HFF-Myc (cell line): ENCODE measurements around the gene SH3GL3.

Source experiments
- DNase-seq: peaks from one replicate; pipeline ENCODE4 v3.0.0-alpha.2; 2011; ENCODE audit warnings: low read depth; ENCODE audit errors: extremely low read depth
- H3K4me3 ChIP-seq: replicated peaks from 2 replicates; pipeline ENCODE4 v1.5.1; 2011; ENCODE audit warnings: low read depth, mild to moderate bottlenecking, control low read depth, low read length
- TF ChIP-seq, protein P1 (sequence below): IDR thresholded peaks from 2 replicates; pipeline ENCODE4 v1.5.1; 2012; ENCODE audit warnings: mild to moderate bottlenecking, low read depth, low read length, control low read depth; ENCODE audit errors: missing control alignments

The SH3GL3 gene

DNA sequence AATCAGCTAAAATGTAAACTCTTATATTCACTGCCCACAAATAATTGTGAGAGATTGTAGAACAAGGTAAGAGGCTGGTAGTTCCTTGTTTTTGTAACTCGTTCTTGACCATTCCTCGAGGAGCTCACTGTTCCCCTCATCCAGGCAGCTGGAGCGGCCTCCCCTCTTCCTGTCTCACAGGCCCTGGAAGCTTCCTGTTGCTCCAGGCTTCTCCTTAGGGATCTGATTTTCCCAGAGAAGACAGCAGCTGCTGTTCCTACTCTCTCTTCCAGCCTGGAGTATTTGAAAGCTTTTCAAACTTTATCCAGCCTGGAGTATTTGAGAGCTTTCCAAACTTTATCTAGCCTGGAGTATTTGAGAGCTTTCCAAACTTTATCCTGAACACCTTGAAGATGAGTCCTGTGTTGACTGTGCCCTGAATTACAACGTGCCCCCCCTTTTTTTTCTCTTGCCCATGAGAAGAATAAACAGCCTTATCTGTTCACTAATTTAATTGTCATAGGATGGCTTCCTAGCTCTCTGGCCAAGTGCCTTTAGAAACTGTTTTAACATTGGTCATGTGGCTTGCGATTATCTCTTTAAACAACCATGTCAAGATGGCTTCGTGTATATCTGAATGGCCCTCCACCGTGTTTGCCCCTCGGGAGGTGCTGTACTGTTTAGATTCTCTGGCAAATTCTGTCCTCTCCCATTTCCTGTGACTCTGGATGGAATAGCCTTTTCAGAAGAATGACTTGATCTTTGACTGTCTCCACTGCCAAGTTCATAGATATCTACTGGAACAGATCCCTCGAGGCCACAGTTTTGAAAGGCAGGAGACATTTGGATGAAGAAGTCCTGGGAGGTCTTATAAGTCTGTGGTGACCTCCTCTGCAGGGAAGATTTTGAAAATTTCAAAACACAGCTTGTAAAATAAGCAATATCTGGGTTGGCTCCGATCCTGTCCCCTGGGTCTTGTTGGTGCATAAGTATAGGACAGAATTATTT, 211.6 kb downstream of the SH3GL3 start:
- TF ChIP-seq, protein P1, sequence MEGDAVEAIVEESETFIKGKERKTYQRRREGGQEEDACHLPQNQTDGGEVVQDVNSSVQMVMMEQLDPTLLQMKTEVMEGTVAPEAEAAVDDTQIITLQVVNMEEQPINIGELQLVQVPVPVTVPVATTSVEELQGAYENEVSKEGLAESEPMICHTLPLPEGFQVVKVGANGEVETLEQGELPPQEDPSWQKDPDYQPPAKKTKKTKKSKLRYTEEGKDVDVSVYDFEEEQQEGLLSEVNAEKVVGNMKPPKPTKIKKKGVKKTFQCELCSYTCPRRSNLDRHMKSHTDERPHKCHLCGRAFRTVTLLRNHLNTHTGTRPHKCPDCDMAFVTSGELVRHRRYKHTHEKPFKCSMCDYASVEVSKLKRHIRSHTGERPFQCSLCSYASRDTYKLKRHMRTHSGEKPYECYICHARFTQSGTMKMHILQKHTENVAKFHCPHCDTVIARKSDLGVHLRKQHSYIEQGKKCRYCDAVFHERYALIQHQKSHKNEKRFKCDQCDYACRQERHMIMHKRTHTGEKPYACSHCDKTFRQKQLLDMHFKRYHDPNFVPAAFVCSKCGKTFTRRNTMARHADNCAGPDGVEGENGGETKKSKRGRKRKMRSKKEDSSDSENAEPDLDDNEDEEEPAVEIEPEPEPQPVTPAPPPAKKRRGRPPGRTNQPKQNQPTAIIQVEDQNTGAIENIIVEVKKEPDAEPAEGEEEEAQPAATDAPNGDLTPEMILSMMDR: no peak
- DNase-seq: no peak
- H3K4me3 ChIP-seq: no peak overlapping the region

DNA sequence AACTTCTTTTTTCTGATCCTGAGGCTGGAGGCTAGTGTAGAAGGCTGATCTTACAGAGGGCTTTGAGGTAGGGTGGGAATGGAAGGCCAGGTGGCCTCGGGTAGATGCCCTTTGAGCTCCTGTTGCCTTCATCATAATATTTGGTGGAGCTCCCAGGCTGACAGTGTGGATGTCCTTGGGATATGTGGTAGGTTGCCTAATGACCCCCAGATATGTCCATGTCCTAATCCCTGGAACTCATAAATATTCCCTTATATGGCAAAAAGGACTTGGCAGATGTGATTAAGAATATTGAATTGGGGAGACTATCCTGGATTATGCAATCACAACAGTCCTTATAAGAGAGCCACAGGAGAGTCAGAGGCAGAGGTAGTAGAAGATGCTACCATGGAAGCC, 212.3 kb downstream of the SH3GL3 start:
- DNase-seq: no peak
- TF ChIP-seq, protein P1: no peak
- H3K4me3 ChIP-seq: no peak overlapping the region

DNA sequence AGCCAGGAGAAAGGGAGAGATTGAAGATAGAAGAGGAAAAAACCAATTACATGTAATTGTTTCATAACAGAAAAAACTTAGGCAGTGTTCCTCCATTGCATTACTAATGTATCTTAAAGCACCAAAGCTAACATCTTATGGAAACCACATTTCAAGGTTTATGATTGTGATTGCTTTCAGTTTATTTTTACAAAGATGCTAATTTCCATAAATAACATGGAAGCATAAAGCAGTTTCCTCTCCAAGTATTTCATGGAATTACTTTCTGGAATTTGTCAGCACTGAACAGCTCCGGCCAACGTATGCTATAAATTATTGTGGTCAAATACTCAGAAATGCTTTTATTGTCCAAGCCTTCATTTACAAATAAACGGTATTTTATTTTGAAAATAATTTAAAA, 218.3 kb downstream of the SH3GL3 start:
- TF ChIP-seq, protein P1: no peak
- H3K4me3 ChIP-seq: no peak overlapping the region

More for the DNA sequence above, 218.3 kb downstream of the SH3GL3 start:
- DNase-seq: no peak
